Measurements from ENCODE around the gene TUSC2.
A peak's percentile ranks its signal among the peaks of the same experiment; 100 is the strongest.

TUSC2 gene

DNA sequence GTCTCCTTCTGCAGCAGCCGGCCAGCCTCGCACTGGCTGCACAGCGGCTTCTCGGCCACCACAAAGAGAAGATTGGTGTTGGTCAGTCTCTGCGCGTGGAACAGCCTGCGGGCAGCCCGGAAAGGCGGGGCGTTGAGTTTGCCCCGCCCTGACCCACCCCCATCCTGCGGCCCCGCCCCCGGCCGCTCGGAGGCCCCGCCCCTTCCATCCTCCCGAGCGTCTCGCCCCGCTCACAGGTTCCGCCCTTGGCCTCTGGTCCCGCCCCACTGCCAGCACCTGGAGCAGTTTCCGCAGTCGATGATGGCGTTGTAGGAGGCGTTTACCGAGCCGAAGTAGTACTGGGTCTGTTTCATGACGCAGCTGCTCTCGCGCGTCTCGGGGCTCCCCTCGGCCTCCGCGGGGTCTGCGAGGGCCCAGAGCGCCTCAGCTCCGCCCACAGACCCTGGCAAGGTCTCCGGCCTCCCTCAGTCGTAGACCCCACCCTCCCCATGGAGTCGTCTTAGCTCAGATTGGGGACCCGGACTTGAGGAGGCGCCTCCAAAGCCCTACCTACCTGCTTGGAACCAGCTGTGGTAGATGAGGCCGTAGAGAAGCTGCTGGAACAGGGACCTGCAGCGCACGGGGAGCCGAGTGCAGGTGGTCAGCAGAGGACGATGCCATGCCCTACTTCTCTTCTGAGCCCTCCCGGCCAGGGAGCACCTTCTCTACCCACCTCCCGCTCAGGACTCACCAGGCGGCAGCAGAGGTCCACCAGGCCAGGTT is 37.2 kb upstream of the TUSC2 start:
- no peaks in the 10 kb centered on the region for H3K36me3 ChIP-seq (ENCODE audit: control insufficient read depth in 2 of 2, insufficient read depth in 1 of 2, low read length in 2 of 2)
- ChIA-PET POLR2A (interaction anchor here (0.5 kb wide), 2 partner anchors 123 to 151 kb away, joined by 3 read pairs; no protein-coding TSS in a partner anchor), CTCF (interaction anchor here (0.6 to 1.4 kb wide), 2 partner anchors 17 to 1137 kb away, joined by 3 to 4 read pairs; no protein-coding TSS in a partner anchor)
- no peaks in the 10 kb centered on the region for H3K9me3 ChIP-seq (ENCODE audit: control insufficient read depth, insufficient read depth, low read depth, low read length)
- H3K4me3 ChIP-seq (ENCODE audit: low read depth, low read length): peak overlapping the region; percentile 32
- TF ChIP-seq ZNF513 (tag by site-specific recombination; IDR thresholded peaks at IDR 0.05): no peak
- 0 out of 2 replicates have a peak, but pooled peaks have one; percentile 28 for TF ChIP-seq ZNF629 (tag by site-specific recombination; IDR thresholded peaks at IDR 0.05)
- no peak for TF ChIP-seq ZNF544 (tag by site-specific recombination; IDR thresholded peaks at IDR 0.05)
- TF ChIP-seq ZNF266 (tag by site-specific recombination; IDR thresholded peaks at IDR 0.05; ENCODE audit: low read depth): no peak
- no peak for TF ChIP-seq ZNF610 (tag by site-specific recombination; IDR thresholded peaks at IDR 0.05; ENCODE audit: borderline replicate concordance)
- TF ChIP-seq SP2 (tag by site-specific recombination; IDR thresholded peaks at IDR 0.05): peak; percentile 73
- no peak for TF ChIP-seq TRIM28 (IDR thresholded peaks at IDR 0.05; ENCODE audit: borderline replicate concordance, low read length)
- no peak for TF ChIP-seq PBX3 (CRISPR knock-in tag; IDR thresholded peaks at IDR 0.05)
- TF ChIP-seq SP3 (tag by site-specific recombination; IDR thresholded peaks at IDR 0.05): peak; percentile 58
- no peak for TF ChIP-seq SALL2 (tag by site-specific recombination; IDR thresholded peaks at IDR 0.05; ENCODE audit: borderline replicate concordance)
- no peak for TF ChIP-seq ZNF664 (tag by site-specific recombination; IDR thresholded peaks at IDR 0.05)
- TF ChIP-seq ZBTB17 (tag by site-specific recombination; IDR thresholded peaks at IDR 0.05): peak; percentile 66
- no peaks in the 10 kb centered on the region for H3K4me1 ChIP-seq (ENCODE audit: control insufficient read depth, insufficient read depth, low read length)
- no peak overlapping the region for H3K27ac ChIP-seq (ENCODE audit: extremely low read depth, low read depth, low read length)

- no peaks in the 10 kb centered on the region for H3K4me1 ChIP-seq (ENCODE audit: control insufficient read depth, insufficient read depth, low read length)
- no peaks in the 10 kb centered on the region for H3K9me3 ChIP-seq (ENCODE audit: control insufficient read depth, insufficient read depth, low read depth, low read length)
- CTCF ChIA-PET: interaction anchor here (0.6 to 1.4 kb wide), 2 partner anchors 17 to 1138 kb away, joined by 3 to 4 read pairs; no protein-coding TSS in a partner anchor
- POLR2A ChIA-PET: interaction anchor here (0.9 kb wide), 1 partner anchor 15 kb away, joined by 3 read pairs; the partner anchor contains the start of gene NPRL2
- H3K4me3 ChIP-seq (ENCODE audit: low read depth, low read length): no peak overlapping the region; the same call in 1 of the 2 replicates
- H3K27ac ChIP-seq (ENCODE audit: extremely low read depth, low read depth, low read length): no peak overlapping the region
- TF ChIP-seq KLF1 (tag by site-specific recombination; IDR thresholded peaks at IDR 0.05) (peak; percentile 75), ZNF239 (tag by site-specific recombination; IDR thresholded peaks at IDR 0.05) (no peak), ZNF830 (tag by site-specific recombination; IDR thresholded peaks at IDR 0.05; ENCODE audit: low read depth) (no peak), KLF17 (tag by site-specific recombination; IDR thresholded peaks at IDR 0.05) (0 out of 2 replicates have a peak, but pooled peaks have one; percentile 23), SP2 (tag by site-specific recombination; IDR thresholded peaks at IDR 0.05) (peak; percentile 17; the same call in 1 of the 2 replicates)
- TF ChIP-seq, protein P1, sequence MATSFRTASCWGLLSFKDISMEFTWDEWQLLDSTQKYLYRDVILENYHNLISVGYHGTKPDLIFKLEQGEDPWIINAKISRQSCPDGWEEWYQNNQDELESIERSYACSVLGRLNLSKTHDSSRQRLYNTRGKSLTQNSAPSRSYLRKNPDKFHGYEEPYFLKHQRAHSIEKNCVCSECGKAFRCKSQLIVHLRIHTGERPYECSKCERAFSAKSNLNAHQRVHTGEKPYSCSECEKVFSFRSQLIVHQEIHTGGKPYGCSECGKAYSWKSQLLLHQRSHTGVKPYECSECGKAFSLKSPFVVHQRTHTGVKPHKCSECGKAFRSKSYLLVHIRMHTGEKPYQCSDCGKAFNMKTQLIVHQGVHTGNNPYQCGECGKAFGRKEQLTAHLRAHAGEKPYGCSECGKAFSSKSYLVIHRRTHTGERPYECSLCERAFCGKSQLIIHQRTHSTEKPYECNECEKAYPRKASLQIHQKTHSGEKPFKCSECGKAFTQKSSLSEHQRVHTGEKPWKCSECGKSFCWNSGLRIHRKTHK (tag by site-specific recombination; IDR thresholded peaks at IDR 0.05): no peak
- no peaks in the 10 kb centered on the region for H3K36me3 ChIP-seq (ENCODE audit: control insufficient read depth in 2 of 2, insufficient read depth in 1 of 2, low read length in 2 of 2)
Measured at GRCh38 chr3:50364573-50365079, 36.6 kb upstream of the TUSC2 start.
